MM.1S (cell line): ENCODE results near the gene RALGAPA2.

ENCODE experiments used
- DNase-seq: peaks from one replicate; pipeline ENCODE4 v3.0.0-alpha.2; 2015
- H2AFZ ChIP-seq: fragments of 300-600 bp; sonication (generic); 2 replicates; pipeline ENCODE4 v1.6.0; 2016; ENCODE audit warnings: antibody characterized with exemption, low read length
- H3F3A ChIP-seq: fragments of 300-600 bp; sonication (generic); 2 replicates; pipeline ENCODE4 v1.6.1; 2016; ENCODE audit warnings: mild to moderate bottlenecking, antibody characterized with exemption, low read length, moderate library complexity, mixed read lengths; ENCODE audit not compliant: insufficient read depth
- H3K27ac ChIP-seq: fragments of 300-600 bp; sonication (generic); 2 replicates; pipeline ENCODE4 v1.5.1; 2016; ENCODE audit warnings: mild to moderate bottlenecking, low read length
- H3K27me3 ChIP-seq: fragments of 300-600 bp; sonication (generic); replicated peaks from 2 replicates; pipeline ENCODE4 v1.6.0; 2016; ENCODE audit warnings: low read length; ENCODE audit not compliant: insufficient read depth
- H3K36me3 ChIP-seq: fragments of 300-600 bp; sonication (generic); replicated peaks from 2 replicates; pipeline ENCODE4 v1.6.1; 2016; ENCODE audit warnings: mild to moderate bottlenecking, low read length, mixed read lengths; ENCODE audit not compliant: insufficient read depth
- H3K4me1 ChIP-seq: fragments of 300-600 bp; sonication (generic); 2 replicates; pipeline ENCODE4 v1.6.1; 2016; ENCODE audit warnings: low read length, mixed read lengths
- H3K4me2 ChIP-seq: fragments of 300-600 bp; sonication (generic); 2 replicates; pipeline ENCODE4 v1.6.0; 2016; ENCODE audit warnings: low read depth, low read length
- H3K4me3 ChIP-seq: fragments of 300-600 bp; sonication (generic); 2 replicates; pipeline ENCODE4 v1.5.1; 2016; ENCODE audit warnings: low read length, mixed read lengths
- H3K79me2 ChIP-seq: fragments of 300-600 bp; sonication (generic); 2 replicates; pipeline ENCODE4 v1.6.1; 2016; ENCODE audit warnings: mixed run types, low read length, mixed read lengths
- H3K9ac ChIP-seq: fragments of 300-600 bp; sonication (generic); 2 replicates; pipeline ENCODE4 v1.6.1; 2016; ENCODE audit warnings: low read length, mixed read lengths
- H3K9me2 ChIP-seq: fragments of 300-600 bp; sonication (generic); replicated peaks from 2 replicates; pipeline ENCODE4 v1.6.1; 2016; ENCODE audit warnings: mild to moderate bottlenecking, low read length, mixed read lengths; ENCODE audit not compliant: insufficient read depth
- H3K9me3 ChIP-seq: fragments of 300-600 bp; sonication (generic); replicated peaks from 2 replicates; pipeline ENCODE4 v1.6.1; 2016; ENCODE audit warnings: mild to moderate bottlenecking, low read length, mixed read lengths; ENCODE audit not compliant: insufficient read depth
- H4K20me1 ChIP-seq: fragments of 300-600 bp; sonication (generic); 2 replicates; pipeline ENCODE4 v1.6.1; 2016; ENCODE audit warnings: mild to moderate bottlenecking, low read length, moderate library complexity, mixed read lengths; ENCODE audit not compliant: insufficient read depth
- CTCF ChIP-seq: fragments of 300-600 bp; sonication (generic); IDR thresholded peaks from 2 replicates; pipeline ENCODE4 v1.5.1; 2016; ENCODE audit warnings: antibody characterized with exemption, low read length, mixed read lengths
- EZH2 ChIP-seq: fragments of 300-600 bp; sonication (generic); optimal IDR thresholded peaks from 2 replicates; pipeline ENCODE3; 2017; ENCODE audit warnings: low read depth, mild to moderate bottlenecking, antibody characterized with exemption, low read length, mixed read lengths
- EZH2phosphoT487 ChIP-seq: fragments of 300-600 bp; sonication (generic); IDR thresholded peaks from 2 replicates; pipeline ENCODE4 v1.6.1; 2018; ENCODE audit warnings: antibody characterized with exemption, low read length

The RALGAPA2 gene

DNA sequence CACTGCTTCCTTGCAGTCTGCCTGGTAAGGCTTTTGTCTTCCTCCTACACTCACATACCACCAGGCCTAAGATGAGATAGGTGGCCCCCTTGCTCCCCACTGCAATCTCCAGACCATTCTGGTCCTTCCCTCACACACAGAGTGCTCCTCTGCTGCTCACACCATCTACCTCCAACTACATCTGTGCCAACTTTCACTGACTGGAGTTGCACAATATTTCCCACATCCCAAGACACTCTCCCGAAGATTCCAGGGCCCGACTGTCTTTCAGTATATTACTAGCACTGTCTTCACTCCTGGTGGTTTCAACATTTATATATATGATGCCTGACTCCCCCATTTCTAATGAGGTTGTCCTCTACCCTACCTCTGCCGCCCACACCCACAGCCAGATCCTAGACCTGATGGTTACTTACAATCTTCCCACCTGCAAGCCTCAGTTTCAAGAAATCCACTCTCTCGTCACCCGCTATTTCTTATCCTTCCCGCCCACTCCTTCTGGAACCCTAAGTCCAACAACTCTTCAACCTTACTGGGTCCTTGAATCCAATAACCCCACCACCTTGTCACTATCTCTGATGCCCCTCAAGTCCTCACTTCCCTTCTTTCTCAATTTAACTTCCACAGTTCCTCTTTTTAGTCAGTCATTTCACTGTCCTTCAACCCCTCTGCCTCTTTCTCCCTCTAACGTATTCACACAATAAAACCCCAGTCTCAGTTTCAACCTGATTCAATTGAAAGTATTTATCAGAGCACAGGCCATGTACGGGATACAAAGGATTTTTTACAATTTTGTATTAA lies 21.6 kb downstream of the RALGAPA2 start:
- H3K9me2 ChIP-seq = no peaks in the 10 kb centered on the region
- no peak overlapping the region for H3K4me2 ChIP-seq
- no peaks in the 10 kb centered on the region for H3F3A ChIP-seq
- no peak for DNase-seq
- TF ChIP-seq EZH2 (no peak), CTCF (no peak), EZH2phosphoT487 (no peak)
- H2AFZ ChIP-seq = no peak overlapping the region
- H3K27ac ChIP-seq = no peak overlapping the region
- H4K20me1 ChIP-seq = no peaks in the 10 kb centered on the region
- H3K36me3 ChIP-seq = no peaks in the 10 kb centered on the region
- H3K79me2 ChIP-seq = no peaks in the 10 kb centered on the region
- no peaks in the 10 kb centered on the region for H3K4me1 ChIP-seq
- H3K4me3 ChIP-seq = no peak overlapping the region
- H3K9ac ChIP-seq = no peak overlapping the region
- no peaks in the 10 kb centered on the region for H3K27me3 ChIP-seq
- no peaks in the 10 kb centered on the region for H3K9me3 ChIP-seq

DNA sequence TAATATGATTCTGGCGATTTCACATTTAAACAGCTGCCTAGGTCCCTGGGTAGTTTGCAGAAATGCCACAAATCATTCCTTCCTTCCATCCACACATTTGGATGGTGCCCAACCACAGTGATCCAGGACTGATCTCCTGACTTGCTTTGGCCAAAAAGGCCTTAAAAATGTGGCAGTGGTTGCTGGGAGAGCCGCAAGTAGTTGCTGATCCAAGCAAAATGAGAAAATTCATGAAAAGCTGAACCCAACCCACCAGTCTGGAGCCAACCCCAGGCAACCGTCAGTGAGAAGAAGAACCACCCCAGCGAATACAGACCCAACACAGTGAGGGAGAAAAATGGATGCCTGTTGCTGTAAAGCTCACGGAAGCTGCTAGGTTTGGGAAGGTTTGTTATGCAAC lies 25.1 kb downstream of the RALGAPA2 start:
- no peak overlapping the region for H3K27ac ChIP-seq

GRCh38 chr20:20685635-20686034 lies 26.8 kb downstream of the RALGAPA2 start:
- H3K4me1 ChIP-seq = no peaks in the 10 kb centered on the region
- TF ChIP-seq EZH2phosphoT487 = no peak
- TF ChIP-seq CTCF = no peak
- no peak overlapping the region for H3K4me2 ChIP-seq
- H3F3A ChIP-seq = no peaks in the 10 kb centered on the region
- H3K9me2 ChIP-seq = no peaks in the 10 kb centered on the region
- H3K36me3 ChIP-seq = no peaks in the 10 kb centered on the region
- no peaks in the 10 kb centered on the region for H3K9me3 ChIP-seq
- no peak overlapping the region for H3K27ac ChIP-seq
- H4K20me1 ChIP-seq = no peaks in the 10 kb centered on the region
- H3K27me3 ChIP-seq = no peaks in the 10 kb centered on the region
- no peak overlapping the region for H3K4me3 ChIP-seq
- no peak for DNase-seq
- H3K79me2 ChIP-seq = no peaks in the 10 kb centered on the region
- H3K9ac ChIP-seq = no peak overlapping the region
- H2AFZ ChIP-seq = no peak overlapping the region

More for the DNA sequence above, 25.1 kb downstream of the RALGAPA2 start:
- Histone ChIP-seq H3K4me2 (no peak overlapping the region), H2AFZ (no peak overlapping the region), H3K79me2 (no peaks in the 10 kb centered on the region), H3K4me1 (no peaks in the 10 kb centered on the region), H3K27me3 (no peaks in the 10 kb centered on the region), H3K36me3 (no peaks in the 10 kb centered on the region), H3K9ac (no peak overlapping the region), H3K9me2 (no peaks in the 10 kb centered on the region), H3F3A (no peaks in the 10 kb centered on the region), H4K20me1 (no peaks in the 10 kb centered on the region), H3K9me3 (no peaks in the 10 kb centered on the region), H3K4me3 (no peak overlapping the region)
- TF ChIP-seq EZH2 (no peak), CTCF (no peak), EZH2phosphoT487 (no peak)
- DNase-seq = no peak
